ENCODE measurements around the gene CD59.

Gene CD59

GRCh38 chr11:33703234-33703633 is 33.0 kb downstream of the CD59 start:
- no peak overlapping the region for H3K4me3 ChIP-seq (ENCODE audit: low read length)
- no CpG with 5 or more reads among the region's 5 CpGs for WGBS (ENCODE audit: extremely low coverage, insufficient coverage, low lambda C conversion rate)

GRCh38 chr11:33701302-33702230 is 34.7 kb downstream of the CD59 start:
- Histone ChIP-seq H3K4me1 (ENCODE audit: control insufficient read depth, low read depth, low read length) (peaks cover 1% of the 10 kb centered on the region), H3K4ac (ENCODE audit: low read depth, low read length) (no peak overlapping the region), H3K4me3 (ENCODE audit: low read length) (no peak overlapping the region), H4K8ac (ENCODE audit: low read depth, low read length) (no peak overlapping the region), H3K23ac (ENCODE audit: low read length) (no peak overlapping the region), H3K56ac (ENCODE audit: low read length) (peak overlapping the region; percentile 82), H3K27me3 (ENCODE audit: insufficient read depth, low read length, poor library complexity) (no peaks in the 10 kb centered on the region), H2BK15ac (replicated peaks; ENCODE audit: low read depth) (no peak overlapping the region), H3K4me2 (ENCODE audit: low read length) (peak overlapping the region; percentile 67), H4K5ac (ENCODE audit: low read length) (peak overlapping the region; percentile 35), H2BK120ac (ENCODE audit: low read depth, low read length) (no peak overlapping the region), H2AK5ac (ENCODE audit: low read length) (no peak overlapping the region), H3K79me2 (ENCODE audit: control insufficient read depth, insufficient read depth, low read length) (no peaks in the 10 kb centered on the region), H3K79me1 (ENCODE audit: low read length) (no peaks in the 10 kb centered on the region), H3K27ac (ENCODE audit: low read depth, low read length) (no peak overlapping the region), H3K36me3 (ENCODE audit: control insufficient read depth, insufficient read depth, low read length) (no peaks in the 10 kb centered on the region), H3K9ac (ENCODE audit: low read length) (peak overlapping the region; percentile 71), H3K18ac (ENCODE audit: low read length) (no peak overlapping the region), H2BK5ac (ENCODE audit: low read length) (no peak overlapping the region)
- DNase-seq: no peak
- no CpG with 5 or more reads among the region's 7 CpGs for WGBS (ENCODE audit: extremely low coverage, insufficient coverage, low lambda C conversion rate)

More at GRCh38 chr11:33703234-33703633, 33.0 kb downstream of the CD59 start:
- H2BK15ac ChIP-seq (replicated peaks; ENCODE audit: low read depth): no peak overlapping the region
- no peak overlapping the region for H3K56ac ChIP-seq (ENCODE audit: low read length)
- no peak overlapping the region for H2AK5ac ChIP-seq (ENCODE audit: low read length)
- H2BK5ac ChIP-seq (ENCODE audit: low read length): no peak overlapping the region
- no peak overlapping the region for H4K8ac ChIP-seq (ENCODE audit: low read depth, low read length)
- H3K36me3 ChIP-seq (ENCODE audit: control insufficient read depth, insufficient read depth, low read length): no peaks in the 10 kb centered on the region
- no peak overlapping the region for H2BK120ac ChIP-seq (ENCODE audit: low read depth, low read length)
- H3K27me3 ChIP-seq (ENCODE audit: insufficient read depth, low read length, poor library complexity): no peaks in the 10 kb centered on the region
- no peak overlapping the region for H3K23ac ChIP-seq (ENCODE audit: low read length)
- no peak for DNase-seq
- no peak overlapping the region for H4K5ac ChIP-seq (ENCODE audit: low read length)
- H3K27ac ChIP-seq (ENCODE audit: low read depth, low read length): no peak overlapping the region
- H3K79me1 ChIP-seq (ENCODE audit: low read length): no peaks in the 10 kb centered on the region
- peaks cover 1% of the 10 kb centered on the region for H3K4me1 ChIP-seq (ENCODE audit: control insufficient read depth, low read depth, low read length)
- no peak overlapping the region for H3K4ac ChIP-seq (ENCODE audit: low read depth, low read length)
- no peak overlapping the region for H3K18ac ChIP-seq (ENCODE audit: low read length)
- no peak overlapping the region for H3K9ac ChIP-seq (ENCODE audit: low read length)
- H3K4me2 ChIP-seq (ENCODE audit: low read length): no peak overlapping the region
- no peaks in the 10 kb centered on the region for H3K79me2 ChIP-seq (ENCODE audit: control insufficient read depth, insufficient read depth, low read length)

DNA sequence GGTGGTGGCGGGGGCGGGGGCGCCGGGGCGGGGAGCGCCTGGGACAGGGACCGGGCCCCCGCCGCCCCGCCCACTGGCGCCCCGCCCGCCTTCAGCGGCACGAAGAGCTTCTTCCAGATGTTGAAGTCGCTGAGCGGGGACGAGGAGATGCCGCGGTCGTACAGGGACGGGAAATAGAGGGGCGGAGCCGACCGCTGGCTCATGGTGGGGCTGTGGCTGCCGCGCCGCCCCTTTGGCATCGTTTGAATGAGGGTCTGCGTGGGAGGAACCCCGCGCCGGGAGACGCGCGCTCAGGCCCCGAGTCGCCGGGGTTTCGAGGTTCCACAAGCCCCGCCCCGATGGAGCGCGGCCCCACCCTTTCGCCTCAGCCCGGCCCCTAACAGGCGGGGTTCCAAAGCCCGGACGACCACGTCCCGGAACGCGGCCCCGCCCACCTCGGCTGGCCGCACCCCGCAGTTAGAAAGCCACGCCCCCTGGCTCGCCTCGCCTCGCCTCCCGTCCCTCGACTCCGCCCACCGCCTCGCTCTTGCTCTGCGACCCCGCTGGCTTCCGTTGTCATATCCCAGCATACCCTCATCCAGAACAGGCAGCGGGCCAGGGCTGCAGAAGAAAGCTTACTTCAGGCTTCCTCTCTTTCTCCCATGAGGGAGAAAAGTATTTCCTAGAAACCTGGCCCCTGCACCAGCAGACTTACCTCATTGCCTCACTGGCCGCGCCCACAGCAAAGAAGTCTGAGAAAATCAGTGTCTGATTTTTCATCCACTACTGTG is 35.5 kb downstream of the CD59 start, which contains the start of gene C11orf91:
TSS of gene C11orf91 (minus strand) at position 325 of the 770 bp plus-strand sequence. CDS start at position 239, 86 bp downstream.
- DNase-seq: peak; percentile 95
- H3K23ac ChIP-seq (ENCODE audit: low read length): no peak within 1 kb of the TSS
- no peak within 1 kb of the TSS for H2AK5ac ChIP-seq (ENCODE audit: low read length)
- H4K5ac ChIP-seq (ENCODE audit: low read length): peak within 1 kb of the TSS; percentile 35
- no peaks in the 10 kb centered on the region for H3K27me3 ChIP-seq (ENCODE audit: insufficient read depth, low read length, poor library complexity)
- H3K56ac ChIP-seq (ENCODE audit: low read length): peak within 1 kb of the TSS; percentile 82
- H3K4me1 ChIP-seq (ENCODE audit: control insufficient read depth, low read depth, low read length): peaks cover 1% of the 10 kb centered on the region
- no peak within 1 kb of the TSS for H2BK15ac ChIP-seq (replicated peaks; ENCODE audit: low read depth)
- H3K4ac ChIP-seq (ENCODE audit: low read depth, low read length): no peak within 1 kb of the TSS
- no peak within 1 kb of the TSS for H2BK120ac ChIP-seq (ENCODE audit: low read depth, low read length)
- no peaks in the 10 kb centered on the region for H3K36me3 ChIP-seq (ENCODE audit: control insufficient read depth, insufficient read depth, low read length)
- no peaks in the 10 kb centered on the region for H3K79me2 ChIP-seq (ENCODE audit: control insufficient read depth, insufficient read depth, low read length)
- no peaks in the 10 kb centered on the region for H3K79me1 ChIP-seq (ENCODE audit: low read length)
- H3K4me2 ChIP-seq (ENCODE audit: low read length): peak within 1 kb of the TSS; percentile 77
- peak within 1 kb of the TSS; percentile 65 for H3K4me3 ChIP-seq (ENCODE audit: low read length)
- no peak within 1 kb of the TSS for H3K27ac ChIP-seq (ENCODE audit: low read depth, low read length)
- H3K18ac ChIP-seq (ENCODE audit: low read length): peak within 1 kb of the TSS; percentile 56
- no CpG with 5 or more reads among the region's 72 CpGs for WGBS (ENCODE audit: extremely low coverage, insufficient coverage, low lambda C conversion rate)
- no peak within 1 kb of the TSS for H4K8ac ChIP-seq (ENCODE audit: low read depth, low read length)
- peak within 1 kb of the TSS; percentile 71 for H3K9ac ChIP-seq (ENCODE audit: low read length)
- H2BK5ac ChIP-seq (ENCODE audit: low read length): no peak within 1 kb of the TSS

DNA sequence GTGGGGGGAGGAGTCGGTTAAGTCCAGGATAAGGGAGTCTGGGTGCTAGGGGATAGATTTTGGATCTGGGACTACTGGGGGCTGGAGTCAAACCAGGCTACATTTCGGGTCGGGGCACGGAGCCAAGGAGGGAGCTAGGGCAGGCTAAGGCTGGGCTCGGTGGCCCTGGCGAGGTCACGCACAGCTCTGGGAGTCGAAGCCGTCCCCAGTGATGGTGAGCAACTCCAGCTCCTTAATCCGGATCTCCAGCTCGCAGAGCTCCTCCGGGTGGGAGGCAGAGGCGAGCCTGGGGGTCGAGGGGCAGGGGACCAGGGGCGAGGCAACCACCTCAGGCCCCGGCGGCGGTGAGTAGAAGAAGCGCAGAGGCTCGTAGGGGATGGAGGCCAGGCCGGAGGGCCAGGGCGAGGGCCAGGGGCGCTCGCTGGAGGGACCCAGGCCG is 36.1 kb downstream of the CD59 start:
- H2AK5ac ChIP-seq (ENCODE audit: low read length): no peak overlapping the region
- H3K36me3 ChIP-seq (ENCODE audit: control insufficient read depth, insufficient read depth, low read length): no peaks in the 10 kb centered on the region
- H4K8ac ChIP-seq (ENCODE audit: low read depth, low read length): no peak overlapping the region
- no peak overlapping the region for H2BK15ac ChIP-seq (replicated peaks; ENCODE audit: low read depth)
- H3K18ac ChIP-seq (ENCODE audit: low read length): peak overlapping the region; percentile 56
- H3K27me3 ChIP-seq (ENCODE audit: insufficient read depth, low read length, poor library complexity): no peaks in the 10 kb centered on the region
- no peak overlapping the region for H2BK5ac ChIP-seq (ENCODE audit: low read length)
- H3K56ac ChIP-seq (ENCODE audit: low read length): peak overlapping the region; percentile 78
- H3K79me1 ChIP-seq (ENCODE audit: low read length): no peaks in the 10 kb centered on the region
- H3K9ac ChIP-seq (ENCODE audit: low read length): peak overlapping the region; percentile 48
- peaks cover 5% of the 10 kb centered on the region for H3K4me1 ChIP-seq (ENCODE audit: control insufficient read depth, low read depth, low read length)
- H3K79me2 ChIP-seq (ENCODE audit: control insufficient read depth, insufficient read depth, low read length): no peaks in the 10 kb centered on the region
- H3K23ac ChIP-seq (ENCODE audit: low read length): no peak overlapping the region
- peak; percentile 11 for DNase-seq
- H3K4me2 ChIP-seq (ENCODE audit: low read length): peak overlapping the region; percentile 23
- H3K4me3 ChIP-seq (ENCODE audit: low read length): peak overlapping the region; percentile 9
- H3K27ac ChIP-seq (ENCODE audit: low read depth, low read length): no peak overlapping the region
- WGBS (ENCODE audit: extremely low coverage, insufficient coverage, low lambda C conversion rate): no CpG with 5 or more reads among the region's 25 CpGs
- H3K4ac ChIP-seq (ENCODE audit: low read depth, low read length): no peak overlapping the region
- H4K5ac ChIP-seq (ENCODE audit: low read length): no peak overlapping the region
- H2BK120ac ChIP-seq (ENCODE audit: low read depth, low read length): no peak overlapping the region

DNA sequence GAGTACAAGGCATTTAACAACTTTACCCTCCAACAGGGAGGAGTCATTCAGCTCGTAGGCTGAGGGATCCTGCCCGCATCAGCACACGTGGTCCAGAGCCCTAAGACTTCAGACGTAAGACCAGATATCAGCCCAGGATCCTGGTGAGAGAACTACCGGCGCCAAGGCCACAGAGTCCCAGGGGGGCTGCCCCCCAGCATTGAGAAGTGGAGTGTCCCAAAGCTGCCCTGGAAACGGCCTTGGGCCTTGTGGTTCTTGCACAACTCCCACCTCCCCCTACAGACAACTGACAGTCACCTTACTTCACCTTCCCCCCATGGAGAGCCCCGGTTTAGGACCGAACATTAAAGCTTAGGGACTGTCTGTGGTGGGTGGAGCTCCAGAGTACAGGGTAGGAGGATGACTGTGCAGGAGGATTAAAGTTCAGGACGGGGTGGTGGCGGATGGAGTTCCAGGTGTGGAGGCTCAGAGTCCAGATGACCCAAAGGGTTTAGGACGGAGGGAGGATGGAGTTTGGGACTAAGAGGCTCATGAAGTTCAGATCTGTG is 36.6 kb downstream of the CD59 start:
- Histone ChIP-seq H2BK120ac (ENCODE audit: low read depth, low read length) (no peak overlapping the region), H2AK5ac (ENCODE audit: low read length) (no peak overlapping the region), H3K36me3 (ENCODE audit: control insufficient read depth, insufficient read depth, low read length) (no peaks in the 10 kb centered on the region), H2BK15ac (replicated peaks; ENCODE audit: low read depth) (no peak overlapping the region), H3K4ac (ENCODE audit: low read depth, low read length) (no peak overlapping the region), H3K9ac (ENCODE audit: low read length) (no peak overlapping the region), H3K79me1 (ENCODE audit: low read length) (no peaks in the 10 kb centered on the region), H3K79me2 (ENCODE audit: control insufficient read depth, insufficient read depth, low read length) (no peaks in the 10 kb centered on the region), H4K8ac (ENCODE audit: low read depth, low read length) (no peak overlapping the region), H3K56ac (ENCODE audit: low read length) (peak overlapping the region; percentile 78), H3K23ac (ENCODE audit: low read length) (no peak overlapping the region), H3K27me3 (ENCODE audit: insufficient read depth, low read length, poor library complexity) (no peaks in the 10 kb centered on the region), H3K4me1 (ENCODE audit: control insufficient read depth, low read depth, low read length) (peaks cover 5% of the 10 kb centered on the region), H3K18ac (ENCODE audit: low read length) (no peak overlapping the region), H3K4me3 (ENCODE audit: low read length) (no peak overlapping the region), H3K27ac (ENCODE audit: low read depth, low read length) (no peak overlapping the region), H3K4me2 (ENCODE audit: low read length) (no peak overlapping the region), H4K5ac (ENCODE audit: low read length) (no peak overlapping the region), H2BK5ac (ENCODE audit: low read length) (no peak overlapping the region)
- no CpG with 5 or more reads among the region's 12 CpGs for WGBS (ENCODE audit: extremely low coverage, insufficient coverage, low lambda C conversion rate)
- DNase-seq: no peak

All from mesendoderm (in vitro differentiated cells).